GM23338 (cell line): ENCODE results near the gene MYO1E. TPM values are rescaled to one million over a fixed set of nuclear protein-coding genes. Genes with fewer than 3 reads are reported as not detected.

Experiments
- ATAC-seq: fragments of 200-7000 bp; cut with Tn5 transposase; 3 replicates; pipeline ENCODE4 v1.9.1; 2020
- DNase-seq: peaks from one replicate; pipeline ENCODE4 v3.0.0-alpha.2; 2015; ENCODE audit warnings: low spot score
- H2AFZ ChIP-seq: fragments of 200-600 bp; sonication (generic); 2 replicates; pipeline ENCODE4 v1.8.0; 2016; ENCODE audit warnings: antibody characterized with exemption, mild to moderate bottlenecking, moderate library complexity
- H3F3A ChIP-seq: fragments of 200-600 bp; sonication (generic); replicated peaks from 2 replicates; pipeline ENCODE4 v1.8.0; 2017; ENCODE audit warnings: antibody characterized with exemption, mixed run types, low read depth
- H3K27ac ChIP-seq: fragments of 200-600 bp; sonication (generic); 2 replicates; pipeline ENCODE4 v1.6.1; 2016; ENCODE audit warnings: low read depth
- H3K27me3 ChIP-seq: fragments of 200-600 bp; sonication (generic); 2 replicates; pipeline ENCODE4 v1.8.0; 2016; ENCODE audit warnings: mild to moderate bottlenecking, mixed run types, moderate library complexity; ENCODE audit not compliant: insufficient read depth
- H3K36me3 ChIP-seq: fragments of 200-600 bp; sonication (generic); 2 replicates; pipeline ENCODE4 v1.8.0; 2016; ENCODE audit warnings: mild to moderate bottlenecking; ENCODE audit not compliant: insufficient read depth
- H3K4me1 ChIP-seq: fragments of 200-600 bp; sonication (generic); 2 replicates; pipeline ENCODE4 v1.8.0; 2016; ENCODE audit warnings: mild to moderate bottlenecking, moderate library complexity; ENCODE audit not compliant: insufficient read depth
- H3K4me2 ChIP-seq: fragments of 200-600 bp; sonication (generic); 2 replicates; pipeline ENCODE4 v1.7.1; 2017; ENCODE audit warnings: mixed run types
- H3K4me3 ChIP-seq: fragments of 200-600 bp; sonication (generic); 2 replicates; pipeline ENCODE4 v1.6.1; 2016; ENCODE audit warnings: mixed run types
- H3K79me2 ChIP-seq: fragments of 200-600 bp; sonication (generic); replicated peaks from 2 replicates; pipeline ENCODE4 v1.8.0; 2017; ENCODE audit warnings: mild to moderate bottlenecking; ENCODE audit not compliant: insufficient read depth
- H3K9me2 ChIP-seq: fragments of 200-600 bp; sonication (generic); 2 replicates; pipeline ENCODE4 v1.8.0; 2017; ENCODE audit not compliant: insufficient read depth
- H4K20me1 ChIP-seq: fragments of 200-600 bp; sonication (generic); replicated peaks from 2 replicates; pipeline ENCODE4 v1.8.0; 2017; ENCODE audit warnings: mild to moderate bottlenecking; ENCODE audit not compliant: insufficient read depth
- H3K27ac Mint-ChIP-seq: 2 replicates; pipeline ENCODE4 v1.8.0; 2020; ENCODE audit warnings: inconsistent platforms, mild to moderate bottlenecking, moderate library complexity, mixed read lengths
- H3K27me3 Mint-ChIP-seq: 3 replicates; pipeline ENCODE4 v1.8.0; 2022; ENCODE audit warnings: low read depth, mild to moderate bottlenecking, moderate library complexity, mixed read lengths, inconsistent platforms; ENCODE audit not compliant: insufficient read depth, poor library complexity
- H3K36me3 Mint-ChIP-seq: 3 replicates; pipeline ENCODE4 v1.8.0; 2021; ENCODE audit warnings: low read depth, mild to moderate bottlenecking, inconsistent platforms, moderate library complexity, mixed read lengths
- H3K4me1 Mint-ChIP-seq: 3 replicates; pipeline ENCODE4 v1.8.0; 2020; ENCODE audit warnings: mild to moderate bottlenecking, inconsistent platforms, mixed read lengths
- H3K4me3 Mint-ChIP-seq: 3 replicates; pipeline ENCODE4 v1.8.0; 2021; ENCODE audit warnings: moderate library complexity, mild to moderate bottlenecking, inconsistent platforms, mixed read lengths
- H3K9me3 Mint-ChIP-seq: 3 replicates; pipeline ENCODE4 v1.8.0; 2020; ENCODE audit warnings: moderate library complexity, mild to moderate bottlenecking, inconsistent platforms, mixed read lengths
- NANOG ChIP-seq: IDR thresholded peaks from 2 replicates; pipeline ENCODE4 v1.6.1; 2016; ENCODE audit warnings: antibody characterized with exemption, borderline replicate concordance
- POLR2AphosphoS5 ChIP-seq: IDR thresholded peaks from 2 replicates; pipeline ENCODE4 v1.6.1; 2016; ENCODE audit warnings: antibody characterized with exemption, low read depth
- STAT1 ChIP-seq: IDR thresholded peaks from one replicate; pipeline ENCODE4 v1.6.1; 2016; ENCODE audit warnings: antibody characterized with exemption; ENCODE audit not compliant: unreplicated experiment
- polyA plus RNA-seq: library from polyadenylated mRNA; unstranded; fragments of >200 nt; fragmentation: Nextera tagmentation; extraction: Ambion mirVana; gene quantifications from 2 replicates; pipeline ENCODE4 v1.2.1, GENCODE V29; 2016
- total RNA-seq: library from RNA; depleted of rRNA; stranded (reverse); fragments of >200 nt; shearing (Covaris generic); gene quantifications from 2 replicates; pipeline ENCODE4 v1.2.3, GENCODE V29; 2014
- TF ChIP-seq, protein P1 (sequence below): IDR thresholded peaks from one replicate; pipeline ENCODE4 v1.6.1; 2018; ENCODE audit warnings: antibody characterized with exemption; ENCODE audit not compliant: unreplicated experiment
- TF ChIP-seq, protein P2 (sequence below): IDR thresholded peaks from 2 replicates; pipeline ENCODE4 v1.6.1; 2016; ENCODE audit warnings: antibody characterized with exemption
- TF ChIP-seq, protein P3 (sequence below): fragments of 250-450 bp; sonication (Bioruptor Pico); IDR thresholded peaks from 2 replicates; pipeline ENCODE4 v1.5.0; 2020; ENCODE audit warnings: mild to moderate bottlenecking, moderate library complexity

MYO1E gene
- total and polyA plus RNA-seq, 2 experiments from 2014 or later: 68.3 to 131 TPM

DNA sequence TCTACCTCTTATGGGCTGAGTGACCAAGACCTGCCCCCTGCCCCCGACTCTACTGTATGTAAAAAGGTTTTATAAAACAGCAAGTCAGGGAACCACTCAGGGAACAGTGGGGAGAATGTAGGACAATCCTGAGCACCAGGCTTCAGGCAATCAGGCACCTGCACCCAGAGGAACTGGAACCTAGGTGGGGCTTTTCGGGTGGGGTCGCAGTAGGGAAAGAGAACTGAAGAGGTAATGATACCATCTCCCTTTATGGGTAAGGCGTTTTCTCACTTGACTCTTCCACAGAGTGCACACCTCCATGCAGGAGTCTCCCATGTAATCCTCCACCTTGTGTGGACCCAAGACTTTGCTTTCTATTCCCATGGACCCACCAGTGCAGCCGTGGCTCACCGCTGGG, 45.8 kb downstream of the MYO1E start:
- H3K27me3 ChIP-seq: no peaks in the 10 kb centered on the region
- H3K9me2 ChIP-seq: no peaks in the 10 kb centered on the region
- no peak overlapping the region for H3K27ac Mint-ChIP-seq
- no peak overlapping the region for H2AFZ ChIP-seq
- peaks cover 4% of the 10 kb centered on the region for H4K20me1 ChIP-seq
- no peak overlapping the region for H3K4me3 ChIP-seq
- TF ChIP-seq POLR2AphosphoS5 (no peak), NANOG (no peak)
- TF ChIP-seq, protein P1, sequence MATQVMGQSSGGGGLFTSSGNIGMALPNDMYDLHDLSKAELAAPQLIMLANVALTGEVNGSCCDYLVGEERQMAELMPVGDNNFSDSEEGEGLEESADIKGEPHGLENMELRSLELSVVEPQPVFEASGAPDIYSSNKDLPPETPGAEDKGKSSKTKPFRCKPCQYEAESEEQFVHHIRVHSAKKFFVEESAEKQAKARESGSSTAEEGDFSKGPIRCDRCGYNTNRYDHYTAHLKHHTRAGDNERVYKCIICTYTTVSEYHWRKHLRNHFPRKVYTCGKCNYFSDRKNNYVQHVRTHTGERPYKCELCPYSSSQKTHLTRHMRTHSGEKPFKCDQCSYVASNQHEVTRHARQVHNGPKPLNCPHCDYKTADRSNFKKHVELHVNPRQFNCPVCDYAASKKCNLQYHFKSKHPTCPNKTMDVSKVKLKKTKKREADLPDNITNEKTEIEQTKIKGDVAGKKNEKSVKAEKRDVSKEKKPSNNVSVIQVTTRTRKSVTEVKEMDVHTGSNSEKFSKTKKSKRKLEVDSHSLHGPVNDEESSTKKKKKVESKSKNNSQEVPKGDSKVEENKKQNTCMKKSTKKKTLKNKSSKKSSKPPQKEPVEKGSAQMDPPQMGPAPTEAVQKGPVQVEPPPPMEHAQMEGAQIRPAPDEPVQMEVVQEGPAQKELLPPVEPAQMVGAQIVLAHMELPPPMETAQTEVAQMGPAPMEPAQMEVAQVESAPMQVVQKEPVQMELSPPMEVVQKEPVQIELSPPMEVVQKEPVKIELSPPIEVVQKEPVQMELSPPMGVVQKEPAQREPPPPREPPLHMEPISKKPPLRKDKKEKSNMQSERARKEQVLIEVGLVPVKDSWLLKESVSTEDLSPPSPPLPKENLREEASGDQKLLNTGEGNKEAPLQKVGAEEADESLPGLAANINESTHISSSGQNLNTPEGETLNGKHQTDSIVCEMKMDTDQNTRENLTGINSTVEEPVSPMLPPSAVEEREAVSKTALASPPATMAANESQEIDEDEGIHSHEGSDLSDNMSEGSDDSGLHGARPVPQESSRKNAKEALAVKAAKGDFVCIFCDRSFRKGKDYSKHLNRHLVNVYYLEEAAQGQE: no peak
- TF ChIP-seq, protein P2, sequence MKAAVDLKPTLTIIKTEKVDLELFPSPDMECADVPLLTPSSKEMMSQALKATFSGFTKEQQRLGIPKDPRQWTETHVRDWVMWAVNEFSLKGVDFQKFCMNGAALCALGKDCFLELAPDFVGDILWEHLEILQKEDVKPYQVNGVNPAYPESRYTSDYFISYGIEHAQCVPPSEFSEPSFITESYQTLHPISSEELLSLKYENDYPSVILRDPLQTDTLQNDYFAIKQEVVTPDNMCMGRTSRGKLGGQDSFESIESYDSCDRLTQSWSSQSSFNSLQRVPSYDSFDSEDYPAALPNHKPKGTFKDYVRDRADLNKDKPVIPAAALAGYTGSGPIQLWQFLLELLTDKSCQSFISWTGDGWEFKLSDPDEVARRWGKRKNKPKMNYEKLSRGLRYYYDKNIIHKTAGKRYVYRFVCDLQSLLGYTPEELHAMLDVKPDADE: no peak
- no peaks in the 10 kb centered on the region for H3F3A ChIP-seq
- H3K79me2 ChIP-seq: peaks cover 75% of the 10 kb centered on the region
- peaks cover 5% of the 10 kb centered on the region for H3K27me3 Mint-ChIP-seq
- no peak for DNase-seq
- H3K9me3 Mint-ChIP-seq: no peaks in the 10 kb centered on the region
- H3K4me2 ChIP-seq: no peak overlapping the region
- ATAC-seq: no peak
- H3K36me3 Mint-ChIP-seq: no peaks in the 10 kb centered on the region
- H3K4me3 Mint-ChIP-seq: no peak overlapping the region
- H3K36me3 ChIP-seq: no peaks in the 10 kb centered on the region
- H3K4me1 ChIP-seq: peaks cover 26% of the 10 kb centered on the region
- H3K27ac ChIP-seq: no peak overlapping the region
- H3K4me1 Mint-ChIP-seq: peaks cover 49% of the 10 kb centered on the region

DNA sequence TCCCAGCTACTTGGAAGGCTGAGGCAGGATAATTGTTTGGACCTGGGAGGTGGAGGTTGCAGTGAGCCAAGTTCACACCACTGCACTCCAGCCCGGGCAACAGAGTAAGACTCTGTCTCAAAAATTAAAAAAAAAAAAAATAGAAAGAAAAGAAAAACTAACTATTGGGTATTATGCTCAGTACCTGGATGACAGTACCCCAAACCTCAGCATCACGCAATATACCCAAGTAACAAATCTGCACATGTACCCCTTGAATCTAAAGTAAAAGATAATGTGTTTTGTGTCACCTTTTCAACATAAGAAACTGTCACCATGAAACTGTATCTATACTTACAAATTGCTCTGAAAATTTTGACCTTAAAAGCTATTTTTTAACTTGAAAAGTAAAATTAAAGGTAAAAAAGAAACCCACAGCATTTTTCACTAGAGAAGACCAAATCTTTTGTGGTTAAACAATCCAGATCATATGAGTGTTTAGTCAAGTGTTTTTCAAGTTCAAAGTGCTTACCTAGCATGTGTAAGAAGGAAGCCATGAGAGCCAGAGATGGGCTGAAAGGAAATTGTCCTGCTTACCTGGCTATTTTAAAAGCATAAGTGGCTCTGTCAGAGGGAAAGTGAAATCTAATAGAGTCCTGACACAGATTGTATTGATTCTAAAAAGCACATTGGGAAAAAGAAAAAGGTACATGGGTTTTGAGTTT, 50.5 kb downstream of the MYO1E start:
- Histone ChIP-seq H3K36me3 (no peaks in the 10 kb centered on the region), H3K9me2 (no peaks in the 10 kb centered on the region), H3K4me1 (peaks cover 5% of the 10 kb centered on the region), H3K27me3 (no peaks in the 10 kb centered on the region), H2AFZ (no peak overlapping the region), H3K27ac (no peak overlapping the region), H3K79me2 (peaks cover 84% of the 10 kb centered on the region), H3K4me2 (no peak overlapping the region), H3F3A (no peaks in the 10 kb centered on the region), H3K4me3 (no peak overlapping the region), H4K20me1 (peaks cover 24% of the 10 kb centered on the region)
- Mint-ChIP-seq H3K36me3 (peaks cover 9% of the 10 kb centered on the region; the same call in 2 of the 3 replicates), H3K27me3 (peaks cover 5% of the 10 kb centered on the region), H3K9me3 (no peaks in the 10 kb centered on the region), H3K4me1 (peaks cover 20% of the 10 kb centered on the region), H3K27ac (no peak overlapping the region), H3K4me3 (no peak overlapping the region)
- no peak for ATAC-seq
- DNase-seq: no peak
- TF ChIP-seq STAT1: no peak
- TF ChIP-seq, protein P3, sequence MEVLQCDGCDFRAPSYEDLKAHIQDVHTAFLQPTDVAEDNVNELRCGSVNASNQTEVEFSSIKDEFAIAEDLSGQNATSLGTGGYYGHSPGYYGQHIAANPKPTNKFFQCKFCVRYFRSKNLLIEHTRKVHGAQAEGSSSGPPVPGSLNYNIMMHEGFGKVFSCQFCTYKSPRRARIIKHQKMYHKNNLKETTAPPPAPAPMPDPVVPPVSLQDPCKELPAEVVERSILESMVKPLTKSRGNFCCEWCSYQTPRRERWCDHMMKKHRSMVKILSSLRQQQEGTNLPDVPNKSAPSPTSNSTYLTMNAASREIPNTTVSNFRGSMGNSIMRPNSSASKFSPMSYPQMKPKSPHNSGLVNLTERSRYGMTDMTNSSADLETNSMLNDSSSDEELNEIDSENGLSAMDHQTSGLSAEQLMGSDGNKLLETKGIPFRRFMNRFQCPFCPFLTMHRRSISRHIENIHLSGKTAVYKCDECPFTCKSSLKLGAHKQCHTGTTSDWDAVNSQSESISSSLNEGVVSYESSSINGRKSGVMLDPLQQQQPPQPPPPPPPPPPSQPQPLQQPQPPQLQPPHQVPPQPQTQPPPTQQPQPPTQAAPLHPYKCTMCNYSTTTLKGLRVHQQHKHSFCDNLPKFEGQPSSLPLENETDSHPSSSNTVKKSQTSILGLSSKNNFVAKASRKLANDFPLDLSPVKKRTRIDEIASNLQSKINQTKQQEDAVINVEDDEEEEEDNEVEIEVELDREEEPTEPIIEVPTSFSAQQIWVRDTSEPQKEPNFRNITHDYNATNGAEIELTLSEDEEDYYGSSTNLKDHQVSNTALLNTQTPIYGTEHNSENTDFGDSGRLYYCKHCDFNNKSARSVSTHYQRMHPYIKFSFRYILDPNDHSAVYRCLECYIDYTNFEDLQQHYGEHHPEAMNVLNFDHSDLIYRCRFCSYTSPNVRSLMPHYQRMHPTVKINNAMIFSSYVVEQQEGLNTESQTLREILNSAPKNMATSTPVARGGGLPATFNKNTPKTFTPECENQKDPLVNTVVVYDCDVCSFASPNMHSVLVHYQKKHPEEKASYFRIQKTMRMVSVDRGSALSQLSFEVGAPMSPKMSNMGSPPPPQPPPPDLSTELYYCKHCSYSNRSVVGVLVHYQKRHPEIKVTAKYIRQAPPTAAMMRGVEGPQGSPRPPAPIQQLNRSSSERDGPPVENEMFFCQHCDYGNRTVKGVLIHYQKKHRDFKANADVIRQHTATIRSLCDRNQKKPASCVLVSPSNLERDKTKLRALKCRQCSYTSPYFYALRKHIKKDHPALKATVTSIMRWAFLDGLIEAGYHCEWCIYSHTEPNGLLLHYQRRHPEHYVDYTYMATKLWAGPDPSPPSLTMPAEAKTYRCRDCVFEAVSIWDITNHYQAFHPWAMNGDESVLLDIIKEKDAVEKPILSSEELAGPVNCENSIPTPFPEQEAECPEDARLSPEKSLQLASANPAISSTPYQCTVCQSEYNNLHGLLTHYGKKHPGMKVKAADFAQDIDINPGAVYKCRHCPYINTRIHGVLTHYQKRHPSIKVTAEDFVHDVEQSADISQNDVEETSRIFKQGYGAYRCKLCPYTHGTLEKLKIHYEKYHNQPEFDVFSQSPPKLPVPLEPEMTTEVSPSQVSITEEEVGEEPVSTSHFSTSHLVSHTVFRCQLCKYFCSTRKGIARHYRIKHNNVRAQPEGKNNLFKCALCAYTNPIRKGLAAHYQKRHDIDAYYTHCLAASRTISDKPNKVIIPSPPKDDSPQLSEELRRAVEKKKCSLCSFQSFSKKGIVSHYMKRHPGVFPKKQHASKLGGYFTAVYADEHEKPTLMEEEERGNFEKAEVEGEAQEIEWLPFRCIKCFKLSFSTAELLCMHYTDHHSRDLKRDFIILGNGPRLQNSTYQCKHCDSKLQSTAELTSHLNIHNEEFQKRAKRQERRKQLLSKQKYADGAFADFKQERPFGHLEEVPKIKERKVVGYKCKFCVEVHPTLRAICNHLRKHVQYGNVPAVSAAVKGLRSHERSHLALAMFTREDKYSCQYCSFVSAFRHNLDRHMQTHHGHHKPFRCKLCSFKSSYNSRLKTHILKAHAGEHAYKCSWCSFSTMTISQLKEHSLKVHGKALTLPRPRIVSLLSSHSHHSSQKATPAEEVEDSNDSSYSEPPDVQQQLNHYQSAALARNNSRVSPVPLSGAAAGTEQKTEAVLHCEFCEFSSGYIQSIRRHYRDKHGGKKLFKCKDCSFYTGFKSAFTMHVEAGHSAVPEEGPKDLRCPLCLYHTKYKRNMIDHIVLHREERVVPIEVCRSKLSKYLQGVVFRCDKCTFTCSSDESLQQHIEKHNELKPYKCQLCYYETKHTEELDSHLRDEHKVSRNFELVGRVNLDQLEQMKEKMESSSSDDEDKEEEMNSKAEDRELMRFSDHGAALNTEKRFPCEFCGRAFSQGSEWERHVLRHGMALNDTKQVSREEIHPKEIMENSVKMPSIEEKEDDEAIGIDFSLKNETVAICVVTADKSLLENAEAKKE: no peak
- TF ChIP-seq, protein P1: no peak
